ENCODE data around the gene KDM6A. TPM values are rescaled to one million over a fixed set of nuclear protein-coding genes. Genes with fewer than 3 reads are reported as not detected.
A peak's percentile ranks its signal among the peaks of the same experiment; 100 is the strongest.
"Not testable (repeated sequence)": the region's sequence is repeated elsewhere in the genome, so short reads cannot be mapped to it uniquely, and the experiment has no call there.

Gene KDM6A
- total RNA-seq, 1 donor from 2014 or later, result 16.3 TPM

DNA sequence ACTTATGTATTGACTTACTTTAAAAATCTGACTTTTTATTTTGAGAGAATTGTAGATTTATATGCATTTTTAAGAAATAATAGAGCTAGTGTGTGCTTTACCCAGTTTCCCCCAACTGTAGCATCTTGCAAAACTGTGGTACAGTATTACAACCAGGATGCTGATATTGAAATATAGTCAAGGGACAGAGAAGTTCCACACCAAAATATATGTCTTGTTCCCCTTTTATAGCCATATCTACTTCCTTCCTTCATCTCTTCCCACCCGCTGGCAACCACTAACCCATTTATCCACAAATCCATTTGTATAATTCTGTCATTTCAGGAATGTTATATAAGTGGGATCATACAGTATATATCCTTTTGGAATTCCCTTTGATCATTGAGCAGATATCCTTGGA is 16.8 kb downstream of the KDM6A start:
- DNase-seq (ENCODE audit: low read depth in 2 of 2), result no peak

- DNase-seq (ENCODE audit: low read depth in 2 of 2), result peak; percentile 60 to 62
Observed at GRCh38 chrX:44890247-44890646, 17.3 kb downstream of the KDM6A start.

DNA sequence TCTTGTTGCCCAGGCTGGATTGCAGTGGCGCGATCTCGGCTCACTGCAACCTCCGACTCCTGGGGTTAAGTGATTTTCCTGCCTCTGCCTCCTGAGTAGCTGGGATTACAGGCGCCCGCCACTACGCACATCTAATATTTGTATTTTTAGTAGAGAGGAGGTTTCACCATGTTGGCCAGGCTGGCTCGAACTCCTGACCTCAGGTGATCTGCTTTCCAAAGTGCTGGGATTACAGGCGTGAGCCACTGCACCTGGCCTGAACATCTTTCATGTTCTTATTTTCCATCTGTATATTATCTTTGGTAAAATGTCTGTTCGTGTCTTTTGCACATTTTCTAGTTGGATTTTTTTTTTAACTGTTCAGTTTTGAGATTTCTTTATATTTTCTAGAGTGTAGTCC is 17.7 kb downstream of the KDM6A start:
- not testable (repeated sequence) for DNase-seq (ENCODE audit: low read depth in 2 of 2)

DNA sequence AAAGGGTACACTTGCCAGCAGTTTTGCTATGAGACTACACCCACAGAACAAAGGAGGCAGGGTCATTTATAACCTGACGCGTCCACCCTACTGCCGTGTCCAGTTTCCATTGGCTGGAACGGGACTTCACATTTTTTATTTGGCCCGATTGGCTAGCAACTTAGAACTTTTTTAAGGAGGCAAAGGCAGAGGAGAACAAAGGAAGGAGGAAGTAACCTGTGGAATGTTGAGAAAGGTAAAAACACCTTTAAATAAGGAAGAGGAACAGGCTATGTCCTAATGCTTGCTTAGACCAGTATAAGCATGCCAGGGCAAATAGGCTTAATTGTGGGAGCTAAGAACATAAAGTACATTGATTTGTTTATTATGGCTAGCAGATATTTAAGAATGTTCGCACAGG is 18.7 kb downstream of the KDM6A start:
- no peak for DNase-seq (ENCODE audit: low read depth in 2 of 2)

GRCh38 chrX:44896876-44897186 is 23.8 kb downstream of the KDM6A start:
- no peak for DNase-seq (ENCODE audit: low read depth in 2 of 2)

GRCh38 chrX:44897539-44897938 is 24.6 kb downstream of the KDM6A start:
- no peak for DNase-seq (ENCODE audit: low read depth in 2 of 2)

- DNase-seq (ENCODE audit: low read depth in 2 of 2), result peak in 1 of 2 donors; percentile 22
Observed at GRCh38 chrX:44898411-44899221, 25.6 kb downstream of the KDM6A start.

GRCh38 chrX:44899946-44900345 is 27.0 kb downstream of the KDM6A start:
- DNase-seq (ENCODE audit: low read depth in 2 of 2), result no peak

- DNase-seq (ENCODE audit: low read depth in 2 of 2), result peak; percentile 18 to 80
Observed at GRCh38 chrX:44903107-44903506, 30.1 kb downstream of the KDM6A start.

- no peak for DNase-seq (ENCODE audit: low read depth in 2 of 2)
Observed at GRCh38 chrX:44903830-44904530, 31.0 kb downstream of the KDM6A start.

DNA sequence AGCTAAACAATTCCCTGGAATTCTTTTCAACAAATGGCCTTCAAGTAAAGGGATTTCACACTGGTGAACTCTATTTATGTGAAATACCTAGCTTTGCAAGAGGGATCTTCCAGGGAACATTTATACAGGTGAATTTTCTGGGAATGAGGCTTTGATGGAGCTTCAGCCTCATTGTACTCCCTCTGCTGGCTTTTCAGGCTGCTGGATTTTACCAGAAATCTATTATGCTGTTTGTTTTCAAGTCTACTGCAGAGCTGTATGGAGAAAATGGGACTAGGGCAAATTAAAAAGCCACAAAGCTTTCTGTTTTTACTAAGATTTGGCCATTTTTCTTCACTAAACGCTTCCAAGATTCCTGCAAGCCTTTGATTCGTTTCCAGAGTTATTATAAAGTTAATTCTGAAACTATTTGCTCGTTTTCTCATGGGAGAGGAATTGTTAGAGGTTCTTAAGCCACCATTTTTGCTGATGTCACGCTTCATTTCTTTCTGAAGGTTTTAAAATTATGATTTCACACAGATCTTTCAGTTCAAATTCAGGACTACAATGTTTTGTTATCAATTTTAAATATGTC is 31.6 kb downstream of the KDM6A start:
- DNase-seq (ENCODE audit: low read depth in 2 of 2), result peak in 1 of 2 donors; percentile 20

DNA sequence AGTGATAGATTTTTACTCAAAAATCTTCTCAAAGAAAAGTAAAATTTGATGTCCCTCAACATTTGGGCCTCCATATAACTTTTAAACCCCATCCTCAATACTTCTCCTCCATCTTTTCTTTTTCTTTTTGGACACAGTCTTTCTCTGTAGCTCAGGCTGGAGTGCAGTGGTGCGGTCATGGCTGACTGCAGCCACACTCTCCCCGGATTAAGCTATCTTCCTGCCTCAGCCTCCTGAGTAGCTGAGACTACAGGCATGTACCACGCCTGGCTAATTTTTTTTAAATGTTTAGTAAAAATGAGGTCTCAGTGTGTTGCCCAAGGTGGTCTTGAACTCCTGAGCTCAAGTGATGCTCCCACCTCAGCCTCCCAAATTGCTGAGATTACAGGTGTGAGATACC is 33.1 kb downstream of the KDM6A start:
- DNase-seq (ENCODE audit: low read depth in 2 of 2), result no peak

DNA sequence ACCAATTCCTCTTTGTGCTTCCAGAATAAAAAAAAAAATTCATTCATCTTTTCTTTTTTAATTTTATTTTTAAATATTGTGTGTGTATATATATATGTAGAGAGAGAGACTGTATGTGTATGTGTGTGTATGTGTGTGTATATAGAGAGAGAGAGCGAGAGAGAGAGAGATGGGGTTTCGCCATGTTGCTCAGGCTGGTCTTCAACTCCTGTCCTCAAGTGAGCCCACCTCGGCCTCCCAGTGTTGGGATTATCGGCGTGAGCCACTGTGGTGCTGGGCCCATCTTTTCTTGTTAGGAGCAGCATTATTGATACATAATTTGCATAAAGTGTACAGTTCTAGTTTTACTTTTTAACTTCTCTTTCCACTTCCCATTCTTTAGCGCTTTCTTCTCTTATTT is 33.6 kb downstream of the KDM6A start:
- no peak for DNase-seq (ENCODE audit: low read depth in 2 of 2)

GRCh38 chrX:44908153-44908552 is 35.2 kb downstream of the KDM6A start:
- DNase-seq (ENCODE audit: low read depth in 2 of 2), result no peak

DNA sequence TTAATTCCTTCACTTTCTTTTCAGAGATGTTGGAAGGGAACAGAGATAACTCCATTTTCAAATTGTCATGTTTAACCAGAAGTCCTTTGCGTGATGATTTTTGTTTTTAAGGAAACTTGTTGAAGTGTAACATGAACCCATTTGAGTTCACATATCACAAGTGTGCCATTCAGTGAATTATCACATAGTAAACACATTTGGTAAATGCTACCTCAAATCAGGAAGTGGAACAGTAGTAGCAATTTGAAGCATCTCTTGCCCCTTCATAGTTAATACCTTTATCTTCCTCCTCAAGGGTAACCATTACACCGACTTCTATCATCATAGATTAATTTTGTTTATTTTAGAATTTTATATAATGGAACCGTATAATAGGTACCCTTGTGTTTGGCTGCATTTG is 35.8 kb downstream of the KDM6A start:
- DNase-seq (ENCODE audit: low read depth in 2 of 2), result no peak

- DNase-seq (ENCODE audit: low read depth in 2 of 2), result not testable (repeated sequence)
Observed at GRCh38 chrX:44910508-44910907, 37.5 kb downstream of the KDM6A start.

- DNase-seq (ENCODE audit: low read depth in 2 of 2), result not testable (repeated sequence)
Observed at GRCh38 chrX:44911074-44911600, 38.1 kb downstream of the KDM6A start.

GRCh38 chrX:44913656-44914531 is 40.9 kb downstream of the KDM6A start:
- no peak for DNase-seq (ENCODE audit: low read depth in 2 of 2)

DNA sequence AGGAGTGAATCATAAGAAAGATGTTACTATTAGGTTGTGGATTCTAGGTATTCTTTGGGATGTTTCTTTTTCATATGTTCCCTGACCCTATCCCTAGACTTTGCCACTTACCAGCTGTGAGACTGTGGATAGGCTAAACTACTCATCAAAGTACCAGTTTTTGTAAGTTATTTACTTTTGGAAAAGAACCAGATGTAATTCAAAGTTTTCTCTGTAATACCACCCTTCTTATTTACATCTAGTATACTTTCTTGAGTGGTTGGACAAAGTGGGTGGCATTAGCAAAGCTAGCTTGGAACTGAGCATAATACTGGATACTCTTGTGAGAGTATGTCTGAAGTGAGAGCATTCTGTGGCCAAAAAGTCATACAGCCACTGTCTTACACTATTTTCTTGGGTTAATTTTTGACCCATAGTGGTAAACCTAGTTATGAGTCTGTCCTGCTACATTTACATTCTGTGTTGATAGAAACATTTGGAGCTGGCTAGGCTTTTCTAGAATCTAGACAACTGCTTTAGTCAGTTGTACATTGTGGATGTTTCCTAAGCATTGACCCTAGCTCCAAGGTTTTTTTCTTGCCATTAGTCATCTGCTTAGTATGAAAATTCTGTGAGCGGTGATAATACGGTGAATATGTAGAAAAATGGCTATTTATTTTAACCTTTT is 41.7 kb downstream of the KDM6A start:
- peak; percentile 7 to 30 for DNase-seq (ENCODE audit: low read depth in 2 of 2)

DNA sequence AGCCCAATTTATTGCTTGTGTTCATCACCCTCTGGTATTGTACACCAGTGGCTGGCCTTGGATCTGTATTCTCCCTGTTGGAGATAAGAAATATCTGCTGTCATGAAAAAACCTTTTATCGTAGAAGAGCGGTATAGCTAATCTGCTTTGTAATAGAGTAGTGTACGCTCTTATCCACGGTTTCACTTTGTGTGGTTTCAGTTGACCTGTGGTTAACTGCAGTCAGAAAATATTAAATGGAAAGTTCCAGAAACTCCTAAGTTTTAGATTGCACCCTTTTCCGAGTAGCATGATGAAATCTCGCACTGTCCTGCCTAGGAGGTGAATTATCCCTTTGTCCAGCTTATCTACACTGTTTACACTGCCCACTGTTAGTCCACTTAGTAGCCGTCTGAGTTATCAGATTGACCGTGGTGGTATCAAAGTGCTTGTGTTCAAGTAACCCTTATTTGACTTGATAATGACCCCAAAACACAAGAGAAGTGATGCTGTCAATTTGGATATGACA is 42.4 kb downstream of the KDM6A start:
- peak in 1 of 2 donors; percentile 12 for DNase-seq (ENCODE audit: low read depth in 2 of 2)

GRCh38 chrX:44918722-44919121 is 45.7 kb downstream of the KDM6A start:
- no peak for DNase-seq (ENCODE audit: low read depth in 2 of 2)
